Endothelial cell of umbilical vein (primary cell): ENCODE data around the gene FAM78A. TPM values are rescaled to one million over a fixed set of nuclear protein-coding genes. Genes with fewer than 3 reads are reported as not detected.
A peak's percentile ranks its signal among the peaks of the same experiment; 100 is the strongest.

Source experiments
- BruUV-seq: library from RNA; stranded (reverse); fragments of 400-500 nt; replicated peaks from 2 replicates; lab custom pipeline; 2021; lab: Mats Ljungman, UMichigan
- CTCF ChIA-PET: fragments of 300-600, 350-600 bp; sonication (Branson Sonifier 250); formaldehyde crosslinking; loops from one replicate; lab custom pipeline; 2021; ENCODE audit warnings: antibody characterized with exemption, inconsistent platforms; lab: Charles Lee
- POLR2A ChIA-PET: fragments of 300-600, 350-600 bp; sonication (Branson Sonifier 250); formaldehyde crosslinking; loops from one replicate; lab custom pipeline; 2021; ENCODE audit warnings: antibody characterized with exemption, inconsistent platforms; lab: Charles Lee
- DNase-seq: peaks from one replicate; pipeline ENCODE4 v3.0.0-alpha.2; 2011; ENCODE audit warnings: low read depth, low spot score
- FAIRE-seq: peaks from 2 replicates; lab custom pipeline; 2011; peaks lifted over from hg19 to GRCh38; lab: Jason Lieb, UNC
- H2AFZ ChIP-seq: 2 replicates; pipeline ENCODE4 v1.6.0; 2012; ENCODE audit warnings: low read depth, low read length, control low read depth, inconsistent platforms
- H3K27ac ChIP-seq: 2 replicates; pipeline ENCODE4 v1.5.1; 2011; ENCODE audit warnings: low read depth, mild to moderate bottlenecking, control low read depth, low read length, moderate library complexity; ENCODE audit not compliant: insufficient read depth
- H3K27me3 ChIP-seq, 2 experiments: 2 replicates each; pipeline versions ENCODE4 v1.6.0 to v1.6.1; 2011; ENCODE audit warnings: low read length in 2 of 2, mixed read lengths in 1 of 2; ENCODE audit not compliant: control insufficient read depth in 2 of 2, insufficient read depth in 2 of 2
- H3K36me3 ChIP-seq, 2 experiments: 2 replicates in 1 of 2; 3 replicates in 1 of 2; pipeline ENCODE4 v1.5.1; 2011; ENCODE audit warnings: low read length in 2 of 2, mild to moderate bottlenecking in 1 of 2, moderate library complexity in 1 of 2; ENCODE audit not compliant: control insufficient read depth in 2 of 2, insufficient read depth in 2 of 2; ENCODE audit errors: extremely low read depth in 1 of 2
- H3K4me1 ChIP-seq: 3 replicates; pipeline ENCODE4 v1.5.1; 2011; ENCODE audit warnings: mild to moderate bottlenecking, low read length; ENCODE audit not compliant: control insufficient read depth, insufficient read depth; ENCODE audit errors: extremely low read depth
- H3K4me2 ChIP-seq: 2 replicates; pipeline ENCODE4 v1.6.1; 2011; ENCODE audit warnings: low read length, control low read depth, mixed read lengths; ENCODE audit not compliant: insufficient read depth
- H3K4me3 ChIP-seq, 3 experiments: fragments of 200-600 bp in 1 of 3; sonication (generic), shearing (Covaris generic) in 1 of 3; replicated peaks in 1 of 3; 2 replicates each; pipeline ENCODE4 v1.5.1; 2011 to 2016; ENCODE audit warnings: control low read depth in 3 of 3, low read length in 3 of 3, mild to moderate bottlenecking in 2 of 3, inconsistent platforms in 1 of 3, low read depth in 1 of 3, moderate library complexity in 1 of 3; ENCODE audit not compliant: insufficient read depth in 1 of 3
- H3K79me2 ChIP-seq: 2 replicates; pipeline ENCODE4 v1.6.0; 2012; ENCODE audit warnings: low read length, inconsistent platforms; ENCODE audit not compliant: control insufficient read depth, insufficient read depth
- H3K9ac ChIP-seq: replicated peaks from 2 replicates; pipeline ENCODE3; 2011; ENCODE audit warnings: low read length, control low read depth; ENCODE audit not compliant: insufficient read depth; ENCODE audit errors: extremely low read depth
- H3K9me1 ChIP-seq: replicated peaks from 3 replicates; pipeline ENCODE4 v1.6.0; 2011; ENCODE audit warnings: mild to moderate bottlenecking, low read length; ENCODE audit not compliant: control insufficient read depth, insufficient read depth; ENCODE audit errors: extremely low read depth
- H3K9me3 ChIP-seq: replicated peaks from 2 replicates; pipeline ENCODE4 v1.5.1; 2012; ENCODE audit warnings: low read length, inconsistent platforms; ENCODE audit not compliant: control insufficient read depth, insufficient read depth
- H4K20me1 ChIP-seq: replicated peaks from 2 replicates; pipeline ENCODE3; 2011; ENCODE audit warnings: mild to moderate bottlenecking, low read length; ENCODE audit not compliant: control insufficient read depth, insufficient read depth; ENCODE audit errors: extremely low read depth
- FOS ChIP-seq: IDR thresholded peaks from 2 replicates; pipeline ENCODE4 v1.6.1; 2011; ENCODE audit warnings: mild to moderate bottlenecking, low read length, moderate library complexity, borderline replicate concordance; ENCODE audit not compliant: insufficient read depth
- GATA2 ChIP-seq: IDR thresholded peaks from 2 replicates; pipeline ENCODE4 v1.7.0; 2011; ENCODE audit warnings: low read depth, mild to moderate bottlenecking, moderate library complexity, mixed read lengths, low read length; ENCODE audit not compliant: insufficient read length, insufficient read depth
- JUN ChIP-seq: IDR thresholded peaks from 2 replicates; pipeline ENCODE4 v1.6.1; 2011; ENCODE audit warnings: borderline replicate concordance, low read depth; ENCODE audit not compliant: insufficient read length, insufficient read depth
- MYC ChIP-seq: IDR thresholded peaks from one replicate; pipeline ENCODE4 v1.6.1; 2011; ENCODE audit warnings: mild to moderate bottlenecking, low read depth, low read length
- POLR2A ChIP-seq: IDR thresholded peaks from 2 replicates; pipeline ENCODE4 v1.6.1; 2012; ENCODE audit warnings: low read depth, mild to moderate bottlenecking, control low read depth, low read length
- POLR2AphosphoS5 ChIP-seq: IDR thresholded peaks from 2 replicates; pipeline ENCODE4 v1.6.1; 2012; ENCODE audit warnings: low read depth, mild to moderate bottlenecking, control low read depth, low read length, moderate library complexity; ENCODE audit not compliant: insufficient read depth
- dilution Hi-C: fragments of 300-500 bp; cut with MboI; formaldehyde crosslinking; loops from one replicate; pipeline ENCODE4 v1.15.0; 2019; ENCODE audit warnings: low sequenced_read_pairs; ENCODE audit not compliant: extremely low pct_ligation_motif_present
- intact Hi-C: fragments of 100-400 bp; cut with micrococcal nuclease; formaldehyde crosslinking; loops from one replicate; pipeline ENCODE4 v1.10.0; 2022
- polyA plus RNA-seq, 4 experiments: library from polyadenylated mRNA; depleted of rRNA in 3 of 4; stranded (reverse) in 3 of 4; unstranded in 1 of 4; fragments of >200 nt; gene quantifications; 2 replicates each; pipeline versions ENCODE4 v1.2.1 to v1.2.3, GENCODE V29; 2011 to 2012; ENCODE audit warnings: missing spikeins in 1 of 4
- total RNA-seq: library from RNA; stranded (reverse); gene quantifications from 2 replicates; pipeline ENCODE4 v1.2.3, GENCODE V29; 2021
- TF ChIP-seq, protein P1 (sequence below), 2 donors: IDR thresholded peaks; 1 replicate in 1 of 2; 2 replicates in 1 of 2; pipeline ENCODE4 v1.5.1; 2011; ENCODE audit warnings: low read length in 2 of 2, mild to moderate bottlenecking in 2 of 2, moderate library complexity in 2 of 2, control low read depth in 1 of 2, inconsistent platforms in 1 of 2, low read depth in 1 of 2; ENCODE audit not compliant: insufficient read depth in 1 of 2; ENCODE audit errors: extremely low read depth in 1 of 2

The FAM78A gene
- total and polyA plus RNA-seq, 2 donors (not counting 3 experiments of a cell fraction or from before 2014, with no cell fraction given) = 34.0 to 37.4 TPM

DNA sequence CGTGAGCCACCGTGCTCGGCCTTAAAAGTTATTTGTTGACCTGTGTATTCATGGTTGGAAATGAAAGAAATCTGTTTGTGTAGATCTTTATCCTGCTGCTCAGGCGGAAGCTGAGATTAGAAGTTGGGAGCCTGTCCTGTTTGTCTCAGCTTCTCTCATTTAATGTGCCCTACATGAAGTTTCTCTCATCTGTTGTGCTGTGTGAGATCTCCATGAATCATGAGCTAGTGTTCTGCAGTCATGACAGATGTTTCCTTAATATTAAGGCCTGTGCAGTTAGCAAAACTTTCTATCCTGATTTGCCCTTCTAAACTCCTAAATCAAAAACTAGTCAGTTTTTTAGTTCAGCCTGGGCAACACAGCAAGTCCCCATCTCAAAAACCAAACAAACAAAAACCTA is 59.5 kb downstream of the FAM78A start:
- Histone ChIP-seq H3K4me1 (peaks cover 38% of the 10 kb centered on the region), H3K4me3 (no peak overlapping the region), H4K20me1 (no peaks in the 10 kb centered on the region), H3K27ac (peak overlapping the region; percentile 58), H3K4me2 (no peak overlapping the region), H3K79me2 (no peaks in the 10 kb centered on the region), H3K9ac (no peak overlapping the region), H3K36me3 (peaks cover 2% of the 10 kb centered on the region in 2 experiments), H3K9me3 (no peaks in the 10 kb centered on the region), H2AFZ (no peak overlapping the region), H3K9me1 (no peaks in the 10 kb centered on the region), H3K27me3 (no peaks in the 10 kb centered on the region)
- FAIRE-seq (peak; percentile 78), DNase-seq (peak; percentile 94)
- ChIA-PET CTCF (interaction anchor here (2.8 to 3.4 kb wide), 2 partner anchors 59 to 120 kb away, joined by 15 to 20 read pairs; partner anchors contain the start of gene FAM78A), POLR2A (interaction anchor here (0.7 to 1.8 kb wide), 3 partner anchors 12 to 114 kb away, joined by 3 to 7 read pairs (median 6); no protein-coding TSS in a partner anchor)
- BruUV-seq = no TSS peak
- intact Hi-C loops = loop anchor here (1.0 to 5.0 kb wide), 2 partner anchors 40 to 58 kb away; no protein-coding TSS in a partner anchor
- dilution Hi-C loops = no loop called here
- TF ChIP-seq JUN (peak; percentile 52), MYC (no peak)
- TF ChIP-seq, protein P1, sequence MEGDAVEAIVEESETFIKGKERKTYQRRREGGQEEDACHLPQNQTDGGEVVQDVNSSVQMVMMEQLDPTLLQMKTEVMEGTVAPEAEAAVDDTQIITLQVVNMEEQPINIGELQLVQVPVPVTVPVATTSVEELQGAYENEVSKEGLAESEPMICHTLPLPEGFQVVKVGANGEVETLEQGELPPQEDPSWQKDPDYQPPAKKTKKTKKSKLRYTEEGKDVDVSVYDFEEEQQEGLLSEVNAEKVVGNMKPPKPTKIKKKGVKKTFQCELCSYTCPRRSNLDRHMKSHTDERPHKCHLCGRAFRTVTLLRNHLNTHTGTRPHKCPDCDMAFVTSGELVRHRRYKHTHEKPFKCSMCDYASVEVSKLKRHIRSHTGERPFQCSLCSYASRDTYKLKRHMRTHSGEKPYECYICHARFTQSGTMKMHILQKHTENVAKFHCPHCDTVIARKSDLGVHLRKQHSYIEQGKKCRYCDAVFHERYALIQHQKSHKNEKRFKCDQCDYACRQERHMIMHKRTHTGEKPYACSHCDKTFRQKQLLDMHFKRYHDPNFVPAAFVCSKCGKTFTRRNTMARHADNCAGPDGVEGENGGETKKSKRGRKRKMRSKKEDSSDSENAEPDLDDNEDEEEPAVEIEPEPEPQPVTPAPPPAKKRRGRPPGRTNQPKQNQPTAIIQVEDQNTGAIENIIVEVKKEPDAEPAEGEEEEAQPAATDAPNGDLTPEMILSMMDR (IDR thresholded peaks at IDR 0.05; ENCODE audit: extremely low read depth in 1 of 2, insufficient read depth in 1 of 2, low read depth in 1 of 2, low read length in 2 of 2) = no peak

DNA sequence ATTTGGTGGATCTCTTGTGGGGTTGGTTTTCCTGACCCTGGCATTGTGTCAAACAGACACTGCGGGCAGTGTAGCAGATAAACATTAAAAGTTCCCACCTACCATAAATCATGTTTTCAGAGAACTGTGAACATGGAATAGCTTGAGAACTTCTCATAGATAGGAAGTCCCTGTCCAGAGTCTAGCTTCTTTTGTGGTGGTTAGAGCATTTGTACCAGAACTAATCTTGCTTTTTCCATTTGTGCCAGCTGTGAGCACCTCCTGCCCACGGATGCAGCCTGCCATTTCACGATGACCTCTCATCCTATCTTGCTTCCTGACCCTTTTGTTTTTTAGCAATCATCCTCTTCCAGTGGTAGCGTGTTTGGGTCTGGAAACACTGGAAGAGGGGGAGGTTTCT is 61.4 kb downstream of the FAM78A start:
- peak; percentile 92 for FAIRE-seq
- Histone ChIP-seq H3K36me3 (peaks cover 2% of the 10 kb centered on the region in 2 experiments), H3K4me1 (peaks cover 38% of the 10 kb centered on the region), H2AFZ (no peak overlapping the region), H3K4me3 (peak overlapping the region in 1 of 3 experiments; percentile 11), H3K27ac (peak overlapping the region; percentile 65), H3K9me1 (no peaks in the 10 kb centered on the region), H3K9ac (no peak overlapping the region), H3K9me3 (no peaks in the 10 kb centered on the region), H3K4me2 (peak overlapping the region; percentile 56), H3K27me3 (no peaks in the 10 kb centered on the region), H3K79me2 (no peaks in the 10 kb centered on the region), H4K20me1 (no peaks in the 10 kb centered on the region)
- intact Hi-C loops = loop anchor here (1.0 to 5.0 kb wide), 4 partner anchors 11 to 55 kb away; no protein-coding TSS in a partner anchor
- dilution Hi-C loops = no loop called here
- POLR2A ChIA-PET = interaction anchor here (0.9 to 1.7 kb wide), 6 partner anchors 24 to 117 kb away, joined by 3 to 5 read pairs (median 4); no protein-coding TSS in a partner anchor
- CTCF ChIA-PET = interaction anchor here (0.7 to 3.4 kb wide), 16 partner anchors 9 to 136 kb away, joined by 3 to 20 read pairs (median 7); partner anchors contain the start of gene FAM78A
- peak; percentile 97 for DNase-seq
- BruUV-seq = no TSS peak
- no peak for TF ChIP-seq FOS
- TF ChIP-seq POLR2AphosphoS5 = peak; percentile 56
- no peak for TF ChIP-seq MYC
- peak; percentile 73 for TF ChIP-seq GATA2
- peak; percentile 29 for TF ChIP-seq JUN
- no peak for TF ChIP-seq POLR2A
